GM12873 (cell line): Measurements from ENCODE around the gene CECR2.

ENCODE experiments used
- TF ChIP-seq, protein P1 (sequence below): IDR thresholded peaks from 2 replicates; pipeline ENCODE4 v1.5.1; 2012; ENCODE audit warnings: low read depth, mild to moderate bottlenecking, moderate library complexity, low read length, control low read depth; ENCODE audit not compliant: insufficient read depth; ENCODE audit errors: missing control alignments

CECR2 gene

DNA sequence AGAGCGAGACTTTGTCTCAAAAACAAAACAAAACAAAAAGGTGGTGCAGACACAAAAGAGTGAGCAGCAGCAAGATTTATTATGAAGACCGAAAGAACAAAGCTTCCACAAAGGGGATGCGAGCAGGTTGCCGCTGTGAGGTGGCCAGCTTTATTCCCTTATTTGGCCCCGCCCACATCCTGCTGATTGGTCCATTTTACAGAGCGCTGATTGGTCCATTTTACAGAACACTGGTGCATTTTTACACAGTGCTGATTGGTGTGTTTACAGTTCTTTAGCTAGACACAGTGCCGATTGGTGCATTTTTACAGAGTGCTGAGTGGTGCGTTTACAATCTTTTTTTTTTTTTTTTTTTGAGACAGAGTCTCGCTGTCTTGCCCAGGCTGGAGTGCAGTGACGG lies 77.4 kb downstream of the CECR2 start:
- TF ChIP-seq, protein P1, sequence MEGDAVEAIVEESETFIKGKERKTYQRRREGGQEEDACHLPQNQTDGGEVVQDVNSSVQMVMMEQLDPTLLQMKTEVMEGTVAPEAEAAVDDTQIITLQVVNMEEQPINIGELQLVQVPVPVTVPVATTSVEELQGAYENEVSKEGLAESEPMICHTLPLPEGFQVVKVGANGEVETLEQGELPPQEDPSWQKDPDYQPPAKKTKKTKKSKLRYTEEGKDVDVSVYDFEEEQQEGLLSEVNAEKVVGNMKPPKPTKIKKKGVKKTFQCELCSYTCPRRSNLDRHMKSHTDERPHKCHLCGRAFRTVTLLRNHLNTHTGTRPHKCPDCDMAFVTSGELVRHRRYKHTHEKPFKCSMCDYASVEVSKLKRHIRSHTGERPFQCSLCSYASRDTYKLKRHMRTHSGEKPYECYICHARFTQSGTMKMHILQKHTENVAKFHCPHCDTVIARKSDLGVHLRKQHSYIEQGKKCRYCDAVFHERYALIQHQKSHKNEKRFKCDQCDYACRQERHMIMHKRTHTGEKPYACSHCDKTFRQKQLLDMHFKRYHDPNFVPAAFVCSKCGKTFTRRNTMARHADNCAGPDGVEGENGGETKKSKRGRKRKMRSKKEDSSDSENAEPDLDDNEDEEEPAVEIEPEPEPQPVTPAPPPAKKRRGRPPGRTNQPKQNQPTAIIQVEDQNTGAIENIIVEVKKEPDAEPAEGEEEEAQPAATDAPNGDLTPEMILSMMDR: no peak

DNA sequence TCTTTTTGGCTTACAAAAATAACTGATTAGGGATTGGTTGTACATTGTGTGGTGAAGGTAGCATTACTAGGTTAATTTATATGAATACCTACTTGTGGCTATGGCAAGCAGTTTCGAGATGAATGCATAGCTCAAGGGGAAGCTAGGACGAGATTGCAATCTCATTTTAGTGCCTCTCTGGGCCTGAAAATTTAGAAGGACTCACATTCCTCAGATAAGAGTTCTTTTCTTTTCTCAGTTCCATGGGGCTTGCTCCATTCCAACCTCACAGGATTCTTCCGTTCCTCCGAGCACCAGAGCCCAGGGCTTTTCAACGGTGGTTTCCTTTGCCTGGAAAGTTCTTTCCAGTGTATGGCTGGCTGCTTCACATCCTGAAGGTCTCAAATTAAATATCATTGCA lies 82.1 kb downstream of the CECR2 start:
- TF ChIP-seq, protein P1: no peak

DNA sequence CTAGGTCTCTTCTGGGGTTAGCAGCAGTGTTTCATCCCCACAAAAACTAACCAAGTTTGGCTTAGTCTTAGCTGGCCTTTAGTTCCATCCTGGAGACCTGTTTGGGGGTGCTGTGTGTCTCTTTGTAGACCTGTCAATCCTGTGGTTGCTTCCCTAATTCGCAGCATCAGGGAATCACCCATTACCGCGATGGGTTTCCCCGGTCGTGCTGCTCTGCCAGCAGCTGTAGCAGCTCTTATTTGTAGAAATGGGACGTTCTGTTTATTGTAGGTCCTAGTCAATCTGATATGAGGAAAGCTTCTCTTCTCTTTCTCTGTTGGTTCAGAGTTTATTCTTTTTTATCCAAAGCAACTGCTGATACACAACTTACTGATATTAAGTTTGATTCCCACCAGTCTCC lies 91.6 kb downstream of the CECR2 start:
- TF ChIP-seq, protein P1: no peak

DNA sequence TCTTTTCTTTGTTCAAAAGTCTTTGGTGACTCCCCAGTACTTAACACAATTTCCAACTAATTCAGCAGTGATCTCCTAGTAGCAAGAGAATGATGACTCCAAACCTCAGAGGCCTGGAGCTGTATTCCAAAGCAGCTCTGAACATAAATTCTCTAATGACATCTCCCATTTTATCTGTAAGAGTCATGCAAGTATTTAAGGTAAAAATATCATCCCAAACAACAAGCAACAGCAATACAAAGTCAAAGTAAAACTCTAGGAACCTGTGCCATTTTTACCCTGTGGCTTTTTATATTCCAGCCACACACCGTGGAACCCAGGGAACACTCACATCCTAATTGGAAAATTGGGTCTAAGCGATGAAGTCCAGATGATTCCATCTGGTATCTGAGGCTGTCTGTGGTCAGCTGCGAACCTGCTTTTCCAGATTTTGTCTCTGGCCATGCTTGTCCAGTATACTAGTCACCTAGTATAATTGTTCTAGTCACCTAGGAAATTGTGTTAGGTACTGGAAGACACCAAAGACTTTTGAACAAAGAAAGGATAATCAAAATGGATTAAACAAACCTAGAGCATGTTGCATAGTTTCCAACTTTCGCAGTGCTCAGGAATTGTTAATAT lies 101.7 kb downstream of the CECR2 start:
- TF ChIP-seq, protein P1: no peak

DNA sequence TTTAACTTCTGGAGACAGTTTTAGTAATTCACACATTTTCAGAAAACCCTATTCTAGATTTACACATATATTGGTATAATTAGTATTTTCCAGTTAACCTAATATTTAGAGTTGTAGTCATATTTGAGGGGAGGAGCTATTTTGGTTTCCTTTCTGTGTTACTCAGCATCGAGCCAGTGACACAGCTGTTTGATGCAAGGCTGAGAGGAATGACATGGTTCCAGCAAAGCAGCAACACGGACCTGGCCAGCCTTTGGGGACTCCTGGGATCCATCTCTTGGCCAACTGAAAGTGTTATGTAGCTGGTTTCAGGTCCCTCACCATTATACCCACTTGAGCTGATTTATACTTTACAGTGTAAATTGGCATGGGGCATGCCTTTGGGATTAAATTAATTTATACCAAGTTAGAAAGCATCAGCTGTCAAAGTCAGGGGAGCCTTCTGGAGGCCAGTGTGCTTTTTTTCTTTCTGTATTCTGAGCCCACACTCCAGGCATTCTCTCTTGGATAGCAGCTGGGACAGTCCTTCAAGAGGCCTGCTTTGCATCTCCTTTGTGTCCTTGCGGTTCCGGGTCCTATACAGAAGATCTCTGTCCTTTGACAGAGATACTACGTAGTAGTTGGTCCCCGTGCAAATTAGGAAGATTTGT lies 102.8 kb downstream of the CECR2 start:
- TF ChIP-seq, protein P1: no peak

DNA sequence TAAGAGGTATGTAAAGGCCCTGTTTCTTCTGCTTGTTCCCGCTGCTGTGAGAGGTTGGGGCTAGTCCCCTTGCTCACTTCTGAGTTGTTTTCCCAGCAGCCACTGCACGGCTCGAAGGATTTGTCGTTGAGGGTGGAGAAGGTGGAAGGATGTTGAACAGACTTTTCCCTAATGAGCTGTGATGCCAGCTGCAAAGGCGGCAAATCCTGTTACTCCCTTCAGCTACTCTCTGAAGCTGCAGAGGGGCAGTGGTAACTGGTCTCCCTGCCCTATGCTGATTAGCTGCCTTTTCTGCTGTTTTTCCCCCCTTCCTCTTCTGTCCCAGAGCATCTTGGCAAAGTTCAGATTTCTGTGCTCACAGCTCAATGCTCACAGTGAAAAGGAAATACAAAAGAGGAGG lies 103.7 kb downstream of the CECR2 start:
- TF ChIP-seq, protein P1: no peak

DNA sequence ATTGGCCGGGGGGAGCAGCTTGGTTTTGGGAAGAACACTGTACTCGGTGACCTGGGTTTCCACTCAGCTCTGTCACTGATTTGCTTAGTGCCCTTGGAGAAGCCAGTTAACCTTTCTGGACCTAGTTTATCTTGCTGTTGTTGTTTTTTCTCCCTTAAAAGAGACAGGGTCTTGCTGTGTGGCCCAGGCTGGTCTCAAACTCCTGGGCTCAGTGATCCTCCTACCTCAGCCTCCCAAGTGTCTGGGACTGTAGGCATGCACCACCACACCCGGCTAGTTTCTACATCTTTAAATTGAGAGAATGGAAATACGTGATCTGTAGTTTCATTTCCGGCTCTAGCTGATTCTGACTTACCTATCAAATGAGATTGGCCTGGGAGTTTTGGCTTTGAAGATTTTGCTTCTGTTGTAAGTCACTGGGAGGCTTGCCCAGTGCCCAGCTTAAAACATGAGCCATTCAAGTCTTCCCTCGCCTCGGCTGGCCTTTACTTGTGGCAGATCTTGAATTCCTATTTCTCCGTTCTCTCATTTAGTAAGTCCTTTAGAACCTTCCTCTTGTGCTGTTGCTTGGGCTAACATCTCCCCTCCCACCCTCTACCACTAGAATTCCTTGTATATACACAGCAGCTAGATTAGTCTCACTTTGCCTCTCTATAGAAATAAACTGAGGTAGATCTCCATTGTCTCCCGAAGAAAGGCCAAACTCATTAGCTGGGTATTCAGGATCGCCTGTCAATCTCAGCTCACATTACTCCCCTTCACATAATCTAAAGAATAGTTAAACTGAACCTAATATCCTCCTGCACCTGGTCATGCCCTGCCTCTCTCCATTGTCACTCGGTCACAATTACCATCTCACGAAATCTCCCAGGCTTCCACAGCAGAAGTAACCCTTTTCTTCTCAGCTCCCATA lies 106.3 kb downstream of the CECR2 start:
- TF ChIP-seq, protein P1: no peak
